ACC112 (cell line): ENCODE results near the gene RNU6-7.

Source experiments
- H2AFZ ChIP-seq: fragments of 200-600 bp; sonication (generic); one replicate; pipeline ENCODE4 v1.6.0; 2017; ENCODE audit warnings: antibody characterized with exemption, low read length; ENCODE audit not compliant: unreplicated experiment
- H3K27ac ChIP-seq: fragments of 200-600 bp; sonication (generic); 2 replicates; pipeline ENCODE4 v1.5.1; 2014; ENCODE audit warnings: low read depth, mild to moderate bottlenecking, antibody characterized with exemption, low read length, moderate library complexity
- H3K27me3 ChIP-seq: fragments of 200-600 bp; sonication (generic); 2 replicates; pipeline ENCODE4 v1.6.1; 2014; ENCODE audit warnings: mild to moderate bottlenecking, antibody characterized with exemption, low read length, moderate library complexity, mixed read lengths; ENCODE audit not compliant: insufficient read depth
- H3K36me3 ChIP-seq: fragments of 200-600 bp; sonication (generic); 2 replicates; pipeline ENCODE4 v1.6.1; 2016; ENCODE audit warnings: mild to moderate bottlenecking, antibody characterized with exemption, low read length, moderate library complexity, mixed read lengths; ENCODE audit not compliant: insufficient read depth
- H3K4me1 ChIP-seq: fragments of 200-600 bp; sonication (generic); one replicate; pipeline ENCODE4 v1.6.1; 2016; ENCODE audit warnings: low read length, mixed read lengths; ENCODE audit not compliant: insufficient read depth, unreplicated experiment, control insufficient read depth
- H3K4me3 ChIP-seq: fragments of 200-600 bp; sonication (generic); 2 replicates; pipeline ENCODE4 v1.5.1; 2014; ENCODE audit warnings: mild to moderate bottlenecking, low read depth, low read length
- H3K79me2 ChIP-seq: fragments of 200-600 bp; sonication (generic); one replicate; pipeline ENCODE4 v1.6.0; 2016; ENCODE audit warnings: low read length; ENCODE audit not compliant: control insufficient read depth, unreplicated experiment, insufficient read depth

RNU6-7 gene

GRCh38 chr14:32205984-32206383 lies 4.1 kb downstream of the RNU6-7 start:
- Histone ChIP-seq H3K79me2 (no peaks in the 10 kb centered on the region), H2AFZ (no peak overlapping the region), H3K4me1 (peaks cover 11% of the 10 kb centered on the region), H3K27ac (no peak overlapping the region), H3K27me3 (no peaks in the 10 kb centered on the region), H3K36me3 (no peaks in the 10 kb centered on the region), H3K4me3 (no peak overlapping the region)

GRCh38 chr14:32206552-32206951 lies 4.7 kb downstream of the RNU6-7 start:
- no peaks in the 10 kb centered on the region for H3K36me3 ChIP-seq
- no peaks in the 10 kb centered on the region for H3K79me2 ChIP-seq
- no peak overlapping the region for H3K27ac ChIP-seq
- peaks cover 11% of the 10 kb centered on the region for H3K4me1 ChIP-seq
- no peak overlapping the region for H3K4me3 ChIP-seq
- H3K27me3 ChIP-seq = no peaks in the 10 kb centered on the region
- H2AFZ ChIP-seq = no peak overlapping the region

GRCh38 chr14:32208490-32208889 lies 6.6 kb downstream of the RNU6-7 start:
- no peaks in the 10 kb centered on the region for H3K4me1 ChIP-seq
- H2AFZ ChIP-seq = no peak overlapping the region
- no peak overlapping the region for H3K27ac ChIP-seq
- H3K79me2 ChIP-seq = no peaks in the 10 kb centered on the region
- no peaks in the 10 kb centered on the region for H3K36me3 ChIP-seq
- H3K27me3 ChIP-seq = no peaks in the 10 kb centered on the region
- H3K4me3 ChIP-seq = no peak overlapping the region

- Histone ChIP-seq H3K27me3 (no peaks in the 10 kb centered on the region), H3K4me1 (no peaks in the 10 kb centered on the region), H3K79me2 (no peaks in the 10 kb centered on the region), H3K4me3 (no peak overlapping the region), H2AFZ (no peak overlapping the region), H3K36me3 (no peaks in the 10 kb centered on the region), H3K27ac (no peak overlapping the region)
These were observed 7.6 kb downstream of the RNU6-7 start for GRCh38 chr14:32209471-32209870.

- no peaks in the 10 kb centered on the region for H3K36me3 ChIP-seq
These were observed 9.2 kb downstream of the RNU6-7 start for GRCh38 chr14:32211068-32211404.

GRCh38 chr14:32212833-32213232 lies 11.0 kb downstream of the RNU6-7 start:
- H3K36me3 ChIP-seq = no peaks in the 10 kb centered on the region; the same call in 1 of the 2 replicates
- no peak overlapping the region for H3K4me3 ChIP-seq
- H3K4me1 ChIP-seq = no peaks in the 10 kb centered on the region
- no peaks in the 10 kb centered on the region for H3K27me3 ChIP-seq
- no peak overlapping the region for H3K27ac ChIP-seq
- H2AFZ ChIP-seq = no peak overlapping the region
- H3K79me2 ChIP-seq = no peaks in the 10 kb centered on the region

More at GRCh38 chr14:32211068-32211404, 9.2 kb downstream of the RNU6-7 start:
- Histone ChIP-seq H2AFZ (no peak overlapping the region), H3K79me2 (no peaks in the 10 kb centered on the region), H3K27me3 (no peaks in the 10 kb centered on the region), H3K4me3 (no peak overlapping the region), H3K4me1 (no peaks in the 10 kb centered on the region), H3K27ac (no peak overlapping the region)

GRCh38 chr14:32217301-32217700 lies 15.5 kb downstream of the RNU6-7 start:
- Histone ChIP-seq H3K4me1 (no peaks in the 10 kb centered on the region), H2AFZ (no peak overlapping the region), H3K27ac (no peak overlapping the region)

GRCh38 chr14:32224737-32225377 lies 23.0 kb downstream of the RNU6-7 start:
- Histone ChIP-seq H3K4me1 (peaks cover 19% of the 10 kb centered on the region), H3K79me2 (no peaks in the 10 kb centered on the region), H3K27ac (0 out of 2 replicates have a peak overlapping the region, but pooled peaks have one; percentile 9), H2AFZ (peak overlapping the region; percentile 77), H3K27me3 (no peaks in the 10 kb centered on the region), H3K36me3 (no peaks in the 10 kb centered on the region), H3K4me3 (no peak overlapping the region)

More at GRCh38 chr14:32217301-32217700, 15.5 kb downstream of the RNU6-7 start:
- no peaks in the 10 kb centered on the region for H3K27me3 ChIP-seq
- no peaks in the 10 kb centered on the region; the same call in 1 of the 2 replicates for H3K36me3 ChIP-seq
- H3K79me2 ChIP-seq = no peaks in the 10 kb centered on the region
- H3K4me3 ChIP-seq = no peak overlapping the region

GRCh38 chr14:32225378-32225920 lies 23.6 kb downstream of the RNU6-7 start:
- Histone ChIP-seq H3K79me2 (no peaks in the 10 kb centered on the region), H3K4me1 (peaks cover 25% of the 10 kb centered on the region), H3K36me3 (no peaks in the 10 kb centered on the region), H3K4me3 (no peak overlapping the region), H3K27ac (0 out of 2 replicates have a peak overlapping the region, but pooled peaks have one; percentile 9), H3K27me3 (no peaks in the 10 kb centered on the region), H2AFZ (peak overlapping the region; percentile 77)

- H3K4me3 ChIP-seq = no peak overlapping the region
- no peaks in the 10 kb centered on the region for H3K27me3 ChIP-seq
- peaks cover 31% of the 10 kb centered on the region for H3K4me1 ChIP-seq
- no peaks in the 10 kb centered on the region for H3K79me2 ChIP-seq
- H3K27ac ChIP-seq = no peak overlapping the region
- no peak overlapping the region for H2AFZ ChIP-seq
- no peaks in the 10 kb centered on the region for H3K36me3 ChIP-seq
These were observed 24.2 kb downstream of the RNU6-7 start for GRCh38 chr14:32226056-32226455.

GRCh38 chr14:32230181-32230580 lies 28.3 kb downstream of the RNU6-7 start:
- Histone ChIP-seq H3K36me3 (no peaks in the 10 kb centered on the region), H3K4me3 (peak overlapping the region; percentile 20; the same call in 1 of the 2 replicates), H2AFZ (no peak overlapping the region), H3K79me2 (no peaks in the 10 kb centered on the region), H3K27me3 (no peaks in the 10 kb centered on the region), H3K4me1 (peaks cover 29% of the 10 kb centered on the region), H3K27ac (peak overlapping the region; percentile 71)
